Stimulated activated CD4-positive, alpha-beta T cell treated with anti-CD3 and anti-CD28 coated beads, Interleukin-1b, Interleukin-23, amount 100 ng/mL, for 4 hours (primary cell): Measurements from ENCODE around the gene MAPK1IP1L.

Experiments used
- DNase-seq, 2 donors: peaks; one replicate each; pipeline ENCODE4 v3.0.0-alpha.2; 2020; ENCODE audit warnings: low read depth in 2 of 2

MAPK1IP1L gene

GRCh38 chr14:55094292-55095157 is 43.1 kb downstream of the MAPK1IP1L start:
- DNase-seq = no peak

- DNase-seq = peak in 1 of 2 donors; percentile 8
Measured at GRCh38 chr14:55097881-55098560, 46.6 kb downstream of the MAPK1IP1L start.

GRCh38 chr14:55098561-55098898 is 47.1 kb downstream of the MAPK1IP1L start:
- no peak for DNase-seq

GRCh38 chr14:55099756-55100155 is 48.3 kb downstream of the MAPK1IP1L start:
- no peak for DNase-seq

- no peak for DNase-seq
Measured at GRCh38 chr14:55101698-55102097, 50.3 kb downstream of the MAPK1IP1L start.

GRCh38 chr14:55102141-55102621 is 50.7 kb downstream of the MAPK1IP1L start:
- peak in 1 of 2 donors; percentile 21 for DNase-seq

GRCh38 chr14:55103005-55103640 is 51.7 kb downstream of the MAPK1IP1L start:
- peak; percentile 11 to 21 for DNase-seq

GRCh38 chr14:55103971-55104954 is 52.8 kb downstream of the MAPK1IP1L start:
- DNase-seq = no peak

GRCh38 chr14:55105991-55106390 is 54.5 kb downstream of the MAPK1IP1L start:
- DNase-seq = no peak

GRCh38 chr14:55107766-55108554 is 56.5 kb downstream of the MAPK1IP1L start:
- no peak for DNase-seq

- no peak for DNase-seq
Measured at GRCh38 chr14:55109836-55110235, 58.4 kb downstream of the MAPK1IP1L start.

GRCh38 chr14:55111122-55111708 is 59.8 kb downstream of the MAPK1IP1L start:
- no peak for DNase-seq

GRCh38 chr14:55114720-55115119 is 63.3 kb downstream of the MAPK1IP1L start:
- DNase-seq = no peak

GRCh38 chr14:55115460-55115859 is 64.0 kb downstream of the MAPK1IP1L start:
- DNase-seq = no peak

- DNase-seq = no peak
Measured at GRCh38 chr14:55115861-55116245, 64.4 kb downstream of the MAPK1IP1L start.

GRCh38 chr14:55116246-55117030 is 65.0 kb downstream of the MAPK1IP1L start:
- no peak for DNase-seq

GRCh38 chr14:55117803-55118441 is 66.5 kb downstream of the MAPK1IP1L start:
- DNase-seq = no peak

- DNase-seq = no peak
Measured at GRCh38 chr14:55118761-55119160, 67.3 kb downstream of the MAPK1IP1L start.
